NAMALWA (cell line): ENCODE results near the gene TMEM141.

Experiments used
- DNase-seq: peaks from one replicate; pipeline ENCODE4 v3.0.0-alpha.2; 2015; ENCODE audit warnings: low spot score

TMEM141 gene

GRCh38 chr9:136790640-136791515, at the start of gene TMEM141:
TSS of gene TMEM141 (plus strand) at chr9:136791344. CDS start at chr9:136791371, 27 bp downstream.
- peak; percentile 99 for DNase-seq

GRCh38 chr9:136741883-136742571, 49.1 kb upstream of the TMEM141 start:
- no peak for DNase-seq

- DNase-seq, result no peak
Observed at GRCh38 chr9:136742591-136743391, 48.4 kb upstream of the TMEM141 start, which contains the start of gene LCN10. TSS of gene LCN10 (minus strand) at chr9:136742940. CDS start at chr9:136742903, 37 bp downstream.

GRCh38 chr9:136743639-136744211, 47.4 kb upstream of the TMEM141 start:
- no peak for DNase-seq

GRCh38 chr9:136744773-136745172, 46.4 kb upstream of the TMEM141 start:
- DNase-seq, result no peak

- no peak for DNase-seq
Observed at GRCh38 chr9:136745389-136746154, 45.6 kb upstream of the TMEM141 start.

- DNase-seq, result no peak
Observed at GRCh38 chr9:136746155-136746490, 45.0 kb upstream of the TMEM141 start.

- DNase-seq, result no peak
Observed at GRCh38 chr9:136746621-136747020, 44.5 kb upstream of the TMEM141 start.

- DNase-seq, result no peak
Observed at GRCh38 chr9:136747161-136748060, 43.7 kb upstream of the TMEM141 start.

GRCh38 chr9:136748201-136748600, 42.9 kb upstream of the TMEM141 start, which contains the start of gene LCN6:
TSS of gene LCN6 (minus strand) at chr9:136748525. CDS start at chr9:136748483, 42 bp downstream.
- DNase-seq, result no peak

GRCh38 chr9:136748666-136749611, 42.2 kb upstream of the TMEM141 start:
- DNase-seq, result no peak

GRCh38 chr9:136750526-136750925, 40.6 kb upstream of the TMEM141 start:
- no peak for DNase-seq

GRCh38 chr9:136751244-136751643, 39.9 kb upstream of the TMEM141 start:
- no peak for DNase-seq

- no peak for DNase-seq
Observed at GRCh38 chr9:136751814-136752213, 39.3 kb upstream of the TMEM141 start.

- DNase-seq, result no peak
Observed at GRCh38 chr9:136753371-136754058, 37.6 kb upstream of the TMEM141 start.

- DNase-seq, result no peak
Observed at GRCh38 chr9:136754059-136754572, 37.0 kb upstream of the TMEM141 start.

- DNase-seq, result no peak
Observed at GRCh38 chr9:136754626-136755301, 36.4 kb upstream of the TMEM141 start.
